NCI-H345 (cell line): Measurements from ENCODE around the gene LIME1.

ENCODE experiments used
- DNase-seq: peaks from one replicate; lab custom pipeline; 2025; lab: John Stamatoyannopoulos, UW

The LIME1 gene

DNA sequence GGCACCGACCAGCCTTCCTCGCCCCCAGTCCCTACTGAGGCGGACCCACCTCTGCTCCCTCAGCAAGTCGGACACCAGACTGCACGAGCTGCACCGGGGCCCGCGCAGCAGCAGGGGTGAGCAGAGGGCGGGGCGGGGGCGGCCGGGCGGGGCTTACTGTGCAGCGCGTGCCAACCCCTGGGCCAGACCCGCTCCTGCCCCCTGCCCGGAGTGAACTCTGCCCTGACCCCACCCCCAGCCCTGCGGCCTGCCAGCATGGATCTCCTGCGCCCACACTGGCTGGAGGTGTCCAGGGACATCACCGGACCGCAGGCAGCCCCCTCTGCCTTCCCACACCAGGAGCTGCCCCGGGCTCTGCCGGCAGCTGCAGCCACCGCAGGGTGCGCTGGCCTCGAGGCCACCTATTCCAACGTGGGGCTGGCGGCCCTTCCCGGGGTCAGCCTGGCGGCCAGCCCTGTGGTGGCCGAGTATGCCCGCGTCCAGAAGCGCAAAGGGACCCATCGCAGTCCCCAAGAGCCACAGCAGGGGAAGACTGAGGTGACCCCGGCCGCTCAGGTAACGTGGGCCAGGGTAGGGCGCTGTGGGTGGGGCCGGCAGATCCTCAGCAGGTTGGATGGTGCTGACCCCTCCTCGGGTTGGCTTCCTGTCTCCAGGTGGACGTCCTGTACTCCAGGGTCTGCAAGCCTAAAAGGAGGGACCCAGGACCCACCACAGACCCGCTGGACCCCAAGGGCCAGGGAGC lies 1.7 kb downstream of the LIME1 start:
- no peak for DNase-seq

DNA sequence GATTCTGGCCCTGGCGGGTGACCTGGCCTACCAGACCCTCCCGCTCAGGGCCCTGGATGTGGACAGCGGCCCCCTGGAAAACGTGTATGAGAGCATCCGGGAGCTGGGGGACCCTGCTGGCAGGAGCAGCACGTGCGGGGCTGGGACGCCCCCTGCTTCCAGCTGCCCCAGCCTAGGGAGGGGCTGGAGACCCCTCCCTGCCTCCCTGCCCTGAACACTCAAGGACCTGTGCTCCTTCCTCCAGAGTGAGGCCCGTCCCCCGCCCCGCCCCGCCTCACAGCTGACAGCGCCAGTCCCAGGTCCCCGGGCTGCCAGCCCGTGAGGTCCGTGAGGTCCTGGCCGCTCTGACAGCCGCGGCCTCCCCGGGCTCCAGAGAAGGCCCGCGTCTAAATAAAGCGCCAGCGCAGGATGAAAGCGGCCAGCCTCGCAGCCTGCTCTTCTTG lies 2.2 kb downstream of the LIME1 start:
- DNase-seq: no peak

DNA sequence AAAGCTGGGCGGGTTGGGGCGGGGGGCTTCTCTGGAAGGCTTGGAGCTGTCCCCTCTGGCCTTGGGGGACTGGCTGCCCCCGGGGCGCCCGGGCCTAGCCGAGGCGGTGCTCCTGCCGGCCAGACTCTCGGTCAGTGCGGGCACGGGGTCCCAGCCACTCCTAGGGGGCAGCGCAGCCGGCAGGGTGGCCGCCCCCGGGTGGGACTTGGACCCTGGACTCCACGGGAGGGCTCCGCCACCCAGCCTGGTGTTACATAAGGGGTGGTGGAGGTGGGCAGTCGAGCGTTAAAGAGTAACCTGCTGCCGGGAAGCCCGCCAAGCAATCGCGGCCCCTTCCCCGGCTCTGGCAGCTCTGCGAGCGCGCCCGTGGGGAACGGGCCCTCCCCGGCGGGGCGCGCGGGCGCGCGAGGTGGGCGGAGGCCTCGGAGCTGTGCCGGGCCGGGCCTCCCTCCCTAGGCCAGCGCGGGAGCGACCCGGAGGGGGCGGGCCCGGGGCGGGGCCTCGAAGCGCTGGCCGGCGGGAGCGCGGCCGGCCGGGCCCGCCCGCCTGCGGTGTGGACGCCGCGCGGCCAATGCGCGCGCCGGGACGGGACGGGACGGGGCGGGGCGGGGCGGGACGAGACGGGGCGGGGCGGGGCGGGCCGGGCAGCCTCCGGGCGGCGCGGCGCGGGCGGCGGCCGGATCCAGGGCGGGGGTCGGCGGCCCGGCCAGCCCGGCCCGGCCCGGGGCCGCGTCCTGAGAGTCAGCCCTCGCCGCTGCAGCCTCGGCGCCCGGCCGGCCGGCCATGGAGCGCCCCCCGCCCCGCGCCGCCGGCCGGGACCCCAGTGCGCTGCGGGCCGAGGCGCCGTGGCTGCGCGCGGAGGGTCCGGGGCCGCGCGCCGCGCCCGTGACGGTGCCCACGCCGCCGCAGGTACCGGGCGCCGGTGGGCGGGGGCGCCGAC lies 2.9 kb downstream of the LIME1 start, which contains the start of gene SLC2A4RG:
TSS of gene SLC2A4RG (plus strand) at position 647 of the 940 bp plus-strand sequence. CDS start at position 784, 137 bp downstream.
- DNase-seq: peak; percentile 90

DNA sequence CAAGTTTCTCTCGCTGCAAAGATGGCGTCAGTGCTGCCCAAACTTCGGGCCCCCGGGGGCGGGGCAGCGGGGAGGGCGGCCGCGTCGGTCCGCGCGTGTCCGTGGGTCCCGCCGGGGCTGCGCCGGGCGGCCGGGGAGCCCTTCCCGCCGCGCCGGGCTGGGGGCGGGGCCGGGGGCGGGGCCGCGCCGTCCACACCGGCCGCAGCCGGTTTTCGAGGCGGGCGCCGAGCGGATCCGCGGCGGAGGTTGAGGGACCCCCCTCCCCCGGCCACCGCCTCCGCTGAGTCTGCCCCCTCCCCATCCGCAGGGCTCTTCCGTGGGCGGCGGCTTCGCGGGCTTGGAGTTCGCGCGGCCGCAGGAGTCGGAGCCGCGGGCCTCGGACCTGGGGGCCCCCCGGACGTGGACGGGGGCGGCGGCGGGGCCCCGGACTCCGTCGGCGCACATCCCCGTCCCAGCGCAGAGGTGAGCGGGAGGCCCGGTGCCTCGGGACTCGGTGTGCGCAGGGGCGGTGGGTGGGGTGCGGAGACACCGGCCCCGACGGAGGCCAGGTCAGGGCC lies 3.7 kb downstream of the LIME1 start:
- DNase-seq: peak; percentile 76

DNA sequence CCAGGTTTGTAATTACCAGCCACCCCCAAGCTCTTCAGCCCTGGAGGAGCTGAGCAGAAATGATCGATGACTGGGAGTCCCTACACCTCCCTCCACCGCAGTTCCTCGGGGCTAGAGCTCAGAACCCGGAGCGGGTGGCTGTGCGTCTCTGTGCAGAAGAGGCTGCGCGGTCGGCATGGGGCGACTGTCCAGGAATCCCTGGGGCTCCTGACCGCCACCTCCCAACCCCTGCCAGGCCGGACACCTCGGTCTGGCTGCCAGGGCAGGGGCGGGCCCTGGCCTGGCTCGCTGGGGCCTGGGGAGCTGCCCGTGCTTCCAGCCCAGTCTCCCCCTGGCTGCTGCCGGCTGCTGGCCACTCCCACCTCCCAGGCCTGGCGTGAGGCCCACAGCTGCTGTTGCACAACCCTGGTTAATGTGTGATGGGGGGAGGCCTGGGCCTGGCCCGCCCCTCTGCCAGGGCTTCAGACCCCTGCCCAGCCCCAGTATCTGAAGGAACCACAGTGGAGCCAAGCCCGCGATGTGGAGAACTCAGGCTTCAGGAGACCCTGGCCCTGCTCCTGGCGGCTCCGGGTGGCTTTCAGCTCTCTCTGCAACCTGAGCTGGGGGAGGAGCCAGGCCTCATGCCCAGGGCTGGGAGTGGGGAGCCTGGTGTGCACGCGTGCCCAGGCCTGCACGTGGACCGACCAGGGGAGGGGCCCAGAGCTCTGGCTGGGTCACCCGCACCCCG lies 4.3 kb downstream of the LIME1 start:
- DNase-seq: peak; percentile 90

DNA sequence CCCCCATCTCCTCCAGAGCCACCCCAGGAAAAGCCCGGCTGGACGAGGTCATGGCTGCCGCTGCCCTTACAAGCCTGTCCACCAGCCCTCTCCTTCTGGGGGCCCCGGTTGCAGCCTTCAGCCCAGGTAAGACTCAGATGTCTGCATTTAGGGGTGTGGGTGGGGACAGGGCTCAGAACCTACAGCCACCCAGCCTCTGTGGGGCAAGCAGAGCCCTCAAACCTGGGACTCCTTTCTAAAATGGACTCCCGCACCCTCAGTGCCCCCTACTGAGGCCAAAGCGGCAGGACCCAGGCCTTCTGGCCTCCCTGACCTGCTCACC lies 4.9 kb downstream of the LIME1 start:
- DNase-seq: no peak

DNA sequence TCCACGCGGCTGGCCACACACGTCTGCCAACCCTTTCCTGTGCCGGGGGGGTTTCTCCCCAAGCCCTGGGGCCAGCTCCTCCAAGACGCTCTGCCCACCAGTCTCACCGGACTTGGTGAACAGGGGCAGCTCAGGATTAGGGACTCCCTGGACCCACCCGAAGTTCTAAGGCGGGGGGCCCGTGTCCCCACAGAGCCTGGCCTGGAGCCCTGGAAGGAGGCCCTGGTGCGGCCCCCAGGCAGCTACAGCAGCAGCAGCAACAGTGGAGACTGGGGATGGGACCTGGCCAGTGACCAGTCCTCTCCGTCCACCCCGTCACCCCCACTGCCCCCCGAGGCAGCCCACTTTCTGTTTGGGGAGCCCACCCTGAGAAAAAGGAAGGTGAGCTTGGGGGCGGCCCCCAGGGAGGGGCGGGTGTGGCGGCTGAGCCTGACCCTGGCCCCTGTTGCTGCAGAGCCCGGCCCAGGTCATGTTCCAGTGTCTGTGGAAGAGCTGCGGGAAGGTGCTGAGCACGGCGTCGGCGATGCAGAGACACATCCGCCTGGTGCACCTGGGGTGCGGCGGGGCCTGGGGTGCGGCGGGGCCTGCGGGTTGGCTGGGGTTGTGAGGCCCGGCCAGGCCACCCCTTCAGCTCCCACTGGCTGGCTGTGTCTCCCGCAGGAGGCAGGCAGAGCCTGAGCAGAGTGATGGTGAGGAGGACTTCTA lies 5.4 kb downstream of the LIME1 start:
- DNase-seq: no peak

- no peak for DNase-seq
Measured at GRCh38 chr20:63742381-63743024, 6.0 kb downstream of the LIME1 start.

GRCh38 chr20:63743210-63743970 lies 6.9 kb downstream of the LIME1 start:
- DNase-seq: no peak

DNA sequence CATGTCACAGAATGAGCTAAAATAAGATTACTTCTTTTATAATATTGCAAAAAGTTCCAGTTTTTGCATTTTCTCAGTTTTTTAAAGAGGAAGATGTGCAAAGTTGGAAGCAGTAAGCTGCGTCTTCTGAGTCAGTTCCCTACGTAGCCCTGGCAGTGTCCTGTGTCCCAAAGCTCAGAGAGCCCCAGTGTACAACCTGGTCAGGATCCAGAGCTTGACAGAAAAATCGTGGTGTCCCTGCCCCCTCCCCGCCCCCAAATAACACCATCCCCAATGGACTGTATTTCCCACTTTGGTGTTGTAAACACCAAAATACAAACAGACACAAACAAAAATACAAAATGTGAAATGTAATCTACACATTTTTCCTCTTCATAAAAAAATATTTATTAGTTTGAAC lies 7.7 kb downstream of the LIME1 start:
- DNase-seq: no peak

DNA sequence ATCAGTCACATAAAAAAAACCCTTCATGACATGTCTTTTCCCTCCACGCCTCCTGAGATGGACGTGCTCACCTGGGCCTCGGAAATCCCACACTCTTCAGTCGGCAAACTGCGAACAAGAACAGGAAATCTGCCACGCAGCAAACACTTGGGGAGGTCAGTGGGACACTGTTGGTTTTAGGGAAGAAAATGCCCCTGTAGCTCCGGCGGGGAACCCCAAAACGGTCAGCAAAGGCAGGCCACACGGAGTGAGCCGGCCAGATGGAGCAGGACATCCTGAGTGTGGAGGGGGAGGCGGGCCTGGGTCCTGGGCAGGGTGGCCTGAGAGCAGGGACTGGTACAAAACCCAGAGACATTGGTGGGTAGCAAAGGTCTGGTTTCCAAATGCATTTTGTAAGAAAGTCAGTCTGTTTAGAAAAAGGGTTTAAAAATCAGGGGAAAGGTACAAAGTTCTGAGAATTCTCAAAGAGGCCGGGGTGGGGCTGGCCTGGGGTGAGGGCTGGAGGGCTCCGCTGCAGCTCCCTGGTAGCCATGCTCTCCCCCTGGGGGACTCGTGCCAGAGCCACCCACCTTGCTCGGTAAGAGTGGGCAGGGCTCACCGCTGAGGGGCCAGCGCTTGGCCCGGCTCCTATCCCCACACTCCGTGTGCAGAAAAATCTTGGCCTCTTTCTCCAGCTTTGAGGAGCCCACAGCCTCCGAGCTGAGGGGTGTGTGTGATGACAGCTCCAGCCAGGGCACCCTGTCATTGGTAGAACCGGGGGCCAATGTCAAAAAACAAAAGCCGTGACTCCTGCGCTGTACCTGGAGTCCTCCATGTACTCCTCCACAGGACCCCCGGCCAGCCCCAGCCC lies 8.3 kb downstream of the LIME1 start:
- DNase-seq: no peak

GRCh38 chr20:63745424-63745805 lies 9.0 kb downstream of the LIME1 start:
- DNase-seq: no peak

DNA sequence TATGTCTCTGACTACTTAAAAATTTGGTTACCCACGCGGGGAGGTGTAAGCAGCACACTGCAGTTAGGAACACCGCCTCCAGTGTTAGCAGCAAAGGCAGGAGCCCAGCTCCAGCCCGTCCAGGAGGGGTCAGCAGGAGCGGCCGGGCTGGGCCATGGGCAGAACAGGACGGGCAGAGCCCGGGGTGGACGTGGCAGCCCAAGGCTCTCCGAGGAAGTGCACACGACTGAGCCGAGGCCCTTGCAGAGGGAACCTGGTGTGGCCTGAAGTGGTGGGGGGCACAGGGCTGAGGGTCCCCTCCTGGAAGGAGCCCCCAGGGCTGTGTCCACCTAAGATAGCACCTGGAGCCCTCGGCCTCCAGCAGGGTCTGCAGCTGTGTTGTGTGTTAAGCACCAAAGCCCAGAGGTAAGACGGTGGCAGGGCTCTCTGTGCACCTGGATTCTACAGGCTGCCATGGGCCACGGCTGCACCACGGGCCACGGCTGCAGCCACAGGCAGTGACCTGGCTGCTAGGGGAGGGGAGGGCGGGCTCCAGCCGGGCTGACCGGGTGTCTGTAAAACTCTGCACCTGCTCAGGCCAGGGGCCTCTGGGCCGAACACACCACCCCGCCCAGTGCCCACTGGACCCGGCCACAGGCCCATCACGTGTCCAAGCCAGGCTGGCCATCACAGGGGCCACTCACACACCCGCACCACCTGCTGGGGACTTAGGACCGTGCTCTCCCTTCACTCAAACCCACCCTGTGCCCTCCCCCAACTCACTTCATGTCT lies 9.7 kb downstream of the LIME1 start:
- no peak for DNase-seq

- no peak for DNase-seq
Measured at GRCh38 chr20:63746751-63747315, 10.4 kb downstream of the LIME1 start.

DNA sequence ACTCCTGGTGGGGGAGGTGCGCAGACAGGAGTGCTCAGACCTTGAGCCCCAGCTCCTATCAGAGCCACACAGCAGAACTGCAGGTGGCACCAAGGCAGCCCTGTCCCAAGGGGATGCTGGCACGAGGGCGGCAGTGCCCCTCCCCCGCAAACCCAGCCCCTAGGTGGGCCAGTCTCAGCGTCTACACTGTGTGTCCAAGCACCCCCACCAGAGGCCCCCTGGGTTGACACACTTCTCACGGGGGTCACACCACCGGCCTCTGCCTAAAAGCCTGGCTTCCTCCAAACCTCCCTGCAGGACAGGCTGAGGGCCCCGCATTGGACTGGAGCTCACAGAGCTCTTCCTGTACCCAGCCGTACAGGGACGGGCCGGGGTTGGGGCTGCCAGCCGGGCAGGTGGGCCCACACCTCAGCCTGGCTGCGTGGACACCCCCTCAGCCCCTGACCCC lies 11.2 kb downstream of the LIME1 start:
- no peak for DNase-seq

DNA sequence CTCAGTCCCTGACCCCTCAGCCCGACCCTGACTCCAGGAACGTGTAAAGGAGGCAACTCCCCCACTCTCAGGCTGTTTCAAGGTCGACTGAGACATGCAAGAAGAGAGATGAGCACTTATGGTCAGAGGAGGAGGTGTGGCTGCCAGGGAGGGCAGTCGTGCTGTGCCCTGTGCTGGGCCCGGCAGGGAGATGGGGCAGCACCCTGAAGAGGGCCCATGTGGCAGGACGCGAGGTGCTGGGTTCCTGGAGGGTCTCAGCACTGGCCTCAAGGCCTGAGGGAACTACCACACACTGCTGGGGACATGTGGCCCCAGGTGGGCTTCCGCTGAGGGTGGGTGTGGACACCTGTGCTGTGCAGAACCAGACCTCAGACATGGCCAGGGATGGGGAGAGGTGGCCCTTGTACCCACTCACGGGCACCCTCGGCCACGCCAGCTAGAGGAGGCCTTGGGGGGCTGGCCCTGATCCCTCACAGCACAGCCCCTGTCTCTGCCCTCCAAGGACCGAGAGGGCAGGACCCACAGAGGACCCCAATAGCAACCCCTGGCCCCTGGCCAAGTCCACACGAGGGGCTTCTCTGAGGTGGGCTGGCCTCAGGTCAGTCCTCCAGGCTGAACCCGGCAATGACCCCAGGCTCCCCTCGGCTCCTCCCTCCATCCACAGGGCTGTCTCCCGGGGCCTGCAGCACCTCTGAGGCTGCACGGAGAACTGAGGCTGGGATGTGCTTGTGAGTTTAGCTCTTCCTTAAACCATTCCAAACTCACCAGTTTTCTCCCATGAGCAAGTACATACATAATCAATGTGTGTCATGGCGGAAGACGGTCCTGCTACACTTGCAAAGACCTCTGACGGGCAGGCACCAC lies 11.8 kb downstream of the LIME1 start:
- no peak for DNase-seq

- no peak for DNase-seq
Measured at GRCh38 chr20:63748934-63749270, 12.4 kb downstream of the LIME1 start.
